ENCODE measurements around the gene EXOC3L4.

Gene EXOC3L4

GRCh38 chr14:103108749-103109207 is 14.3 kb downstream of the EXOC3L4 start:
- peak; percentile 29 to 58 for DNase-seq (ENCODE audit: low read depth in 2 of 2)
- H3K4me3 ChIP-seq (replicated peaks in 1 of 2; ENCODE audit: low read depth in 2 of 2, low read length in 2 of 2), result no peak overlapping the region
- no peak for TF ChIP-seq CTCF (IDR thresholded peaks at IDR 0.05; ENCODE audit: low read depth, low read length)

- H3K4me3 ChIP-seq (replicated peaks in 1 of 2; ENCODE audit: low read depth in 2 of 2, low read length in 2 of 2), result no peak overlapping the region
- DNase-seq (ENCODE audit: low read depth in 2 of 2), result peak; percentile 71 to 81
- TF ChIP-seq CTCF (IDR thresholded peaks at IDR 0.05; ENCODE audit: low read depth, low read length), result no peak
These were observed 15.3 kb downstream of the EXOC3L4 start for GRCh38 chr14:103109535-103110441.

GRCh38 chr14:103110681-103111231 is 16.2 kb downstream of the EXOC3L4 start:
- no peak for TF ChIP-seq CTCF (IDR thresholded peaks at IDR 0.05; ENCODE audit: low read depth, low read length)

GRCh38 chr14:103111232-103111868 is 16.8 kb downstream of the EXOC3L4 start:
- H3K4me3 ChIP-seq (replicated peaks in 1 of 2; ENCODE audit: low read depth in 2 of 2, low read length in 2 of 2), result no peak overlapping the region
- no peak for TF ChIP-seq CTCF (IDR thresholded peaks at IDR 0.05; ENCODE audit: low read depth, low read length)
- DNase-seq (ENCODE audit: low read depth in 2 of 2), result no peak

More at GRCh38 chr14:103110681-103111231, 16.2 kb downstream of the EXOC3L4 start:
- no peak overlapping the region for H3K4me3 ChIP-seq (replicated peaks in 1 of 2; ENCODE audit: low read depth in 2 of 2, low read length in 2 of 2)
- DNase-seq (ENCODE audit: low read depth in 2 of 2), result peak in 1 of 2 donors; percentile 52

GRCh38 chr14:103112400-103113243 is 18.1 kb downstream of the EXOC3L4 start:
- no peak for DNase-seq (ENCODE audit: low read depth in 2 of 2)
- no peak for TF ChIP-seq CTCF (IDR thresholded peaks at IDR 0.05; ENCODE audit: low read depth, low read length)
- no peak overlapping the region for H3K4me3 ChIP-seq (replicated peaks in 1 of 2; ENCODE audit: low read depth in 2 of 2, low read length in 2 of 2)

GRCh38 chr14:103113303-103113702 is 18.8 kb downstream of the EXOC3L4 start:
- TF ChIP-seq CTCF (IDR thresholded peaks at IDR 0.05; ENCODE audit: low read depth, low read length), result no peak
- no peak for DNase-seq (ENCODE audit: low read depth in 2 of 2)
- H3K4me3 ChIP-seq (replicated peaks in 1 of 2; ENCODE audit: low read depth in 2 of 2, low read length in 2 of 2), result no peak overlapping the region
